Thoracic aorta (tissue), 2 donors: ENCODE measurements around the gene PPP1R36. TPM values are rescaled to one million over a fixed set of nuclear protein-coding genes. Genes with fewer than 3 reads are reported as not detected.

Experiments
- ATAC-seq: fragments of 150-250 bp; one replicate; pipeline ENCODE4 v1.8.0; 2017; ENCODE audit warnings: low read depth; ENCODE audit not compliant: insufficient number of reproducible peaks, low FRiP score
- DNase-seq: peaks from one replicate; pipeline ENCODE4 v3.0.0-alpha.2; 2020; ENCODE audit warnings: low spot score
- H3K27ac ChIP-seq, 2 donors: fragments of 200-600 bp; sonication (generic); 1 replicate in 1 of 2; 2 replicates in 1 of 2; pipeline ENCODE4 v1.5.1; 2016; ENCODE audit warnings: mild to moderate bottlenecking in 2 of 2, moderate library complexity in 2 of 2
- H3K27me3 ChIP-seq: fragments of 200-600 bp; sonication (generic); replicated peaks from 2 replicates; pipeline ENCODE4 v1.6.0; 2016; ENCODE audit warnings: mild to moderate bottlenecking; ENCODE audit not compliant: insufficient read depth
- H3K36me3 ChIP-seq: fragments of 200-600 bp; sonication (generic); one replicate; pipeline ENCODE4 v1.5.1; 2016
- H3K4me1 ChIP-seq, 2 donors: fragments of 200-600 bp; sonication (generic); 1 replicate in 1 of 2; 2 replicates in 1 of 2; pipeline versions ENCODE4 v1.5.1 to v1.6.0; 2016; ENCODE audit warnings: low read depth in 2 of 2, mild to moderate bottlenecking in 1 of 2; ENCODE audit not compliant: control insufficient read depth in 1 of 2
- H3K4me3 ChIP-seq: fragments of 200-600 bp; sonication (generic); 2 replicates; pipeline ENCODE4 v1.5.1; 2016; ENCODE audit warnings: mild to moderate bottlenecking
- H3K9me3 ChIP-seq: fragments of 200-600 bp; sonication (generic); 2 replicates; pipeline ENCODE4 v1.5.1; 2016
- total RNA-seq, 2 donors: library from RNA; depleted of rRNA; stranded (reverse); fragments of >200 nt; gene quantifications; one replicate each; pipeline versions ENCODE4 v1.1.0 to v1.2.3, GENCODE V29; 2016
- TF ChIP-seq, protein P1 (sequence below): fragments of 200-600 bp; sonication (generic); IDR thresholded peaks from one replicate; pipeline ENCODE4 v1.5.1; 2019; ENCODE audit warnings: antibody characterized with exemption

Gene PPP1R36
- total RNA-seq, result not detected

GRCh38 chr14:64549791-64550620, at the start of gene PPP1R36:
PPP1R36 (plus strand) TSS chr14:64549961; CDS start chr14:64549998, 37 bp downstream.
- Histone ChIP-seq H3K4me3 (peak within 1 kb of the TSS; percentile 66), H3K27me3 (no peaks in the 10 kb centered on the region), H3K9me3 (no peaks in the 10 kb centered on the region), H3K36me3 (no peaks in the 10 kb centered on the region), H3K4me1 (peaks cover 0 to 14% of the 10 kb centered on the region in 2 donors), H3K27ac (no peak within 1 kb of the TSS)
- DNase-seq, result no peak
- ATAC-seq, result peak; percentile 43
- TF ChIP-seq, protein P1, sequence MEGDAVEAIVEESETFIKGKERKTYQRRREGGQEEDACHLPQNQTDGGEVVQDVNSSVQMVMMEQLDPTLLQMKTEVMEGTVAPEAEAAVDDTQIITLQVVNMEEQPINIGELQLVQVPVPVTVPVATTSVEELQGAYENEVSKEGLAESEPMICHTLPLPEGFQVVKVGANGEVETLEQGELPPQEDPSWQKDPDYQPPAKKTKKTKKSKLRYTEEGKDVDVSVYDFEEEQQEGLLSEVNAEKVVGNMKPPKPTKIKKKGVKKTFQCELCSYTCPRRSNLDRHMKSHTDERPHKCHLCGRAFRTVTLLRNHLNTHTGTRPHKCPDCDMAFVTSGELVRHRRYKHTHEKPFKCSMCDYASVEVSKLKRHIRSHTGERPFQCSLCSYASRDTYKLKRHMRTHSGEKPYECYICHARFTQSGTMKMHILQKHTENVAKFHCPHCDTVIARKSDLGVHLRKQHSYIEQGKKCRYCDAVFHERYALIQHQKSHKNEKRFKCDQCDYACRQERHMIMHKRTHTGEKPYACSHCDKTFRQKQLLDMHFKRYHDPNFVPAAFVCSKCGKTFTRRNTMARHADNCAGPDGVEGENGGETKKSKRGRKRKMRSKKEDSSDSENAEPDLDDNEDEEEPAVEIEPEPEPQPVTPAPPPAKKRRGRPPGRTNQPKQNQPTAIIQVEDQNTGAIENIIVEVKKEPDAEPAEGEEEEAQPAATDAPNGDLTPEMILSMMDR, result no peak

DNA sequence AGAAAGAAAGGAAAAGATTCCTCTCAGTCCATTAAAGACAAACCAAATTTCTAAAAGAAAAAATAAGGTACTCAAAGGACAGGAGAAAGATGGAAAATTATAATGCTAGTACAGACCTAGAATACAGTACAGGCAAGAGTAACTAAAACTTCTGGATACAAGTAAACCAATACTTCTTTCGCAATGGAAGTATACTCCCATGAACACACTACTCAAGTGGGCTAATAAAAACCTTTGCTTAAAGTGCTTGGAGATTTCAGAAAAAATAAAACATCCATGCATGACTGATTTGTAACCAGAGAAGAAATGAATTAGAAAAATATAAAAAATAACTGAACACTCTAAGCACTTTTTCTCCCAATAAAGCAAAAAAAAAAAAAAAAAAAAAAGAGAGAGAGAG, 49.7 kb upstream of the PPP1R36 start:
- Histone ChIP-seq H3K4me3 (no peak overlapping the region), H3K4me1 (peaks cover 24 to 32% of the 10 kb centered on the region in 2 donors), H3K9me3 (no peaks in the 10 kb centered on the region), H3K27me3 (no peaks in the 10 kb centered on the region), H3K36me3 (peaks cover 5% of the 10 kb centered on the region), H3K27ac (no peak overlapping the region)
- DNase-seq (no peak), ATAC-seq (no peak)
- TF ChIP-seq, protein P1, result no peak

GRCh38 chr14:64501411-64502171, 48.2 kb upstream of the PPP1R36 start:
- no peak for DNase-seq

DNA sequence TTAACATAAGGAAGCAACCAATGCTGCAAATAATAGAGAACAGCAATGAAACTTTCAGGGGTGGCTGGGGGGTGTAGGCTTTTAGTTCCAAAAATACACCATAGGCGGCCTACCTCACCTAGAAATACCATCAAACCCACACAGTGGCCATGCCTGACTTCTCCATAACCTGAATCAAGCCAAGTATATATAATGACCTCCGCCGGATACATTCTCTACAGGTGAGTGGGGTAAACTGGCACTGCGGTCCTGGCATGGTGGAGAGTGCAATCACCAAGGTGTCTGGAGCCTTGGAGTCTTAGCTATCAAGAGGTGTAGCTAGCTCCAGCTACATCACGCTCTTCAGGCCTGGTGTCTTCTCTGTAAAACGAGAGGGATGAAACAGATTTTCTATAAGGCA, 47.3 kb upstream of the PPP1R36 start:
- H3K27ac ChIP-seq, result peak overlapping the region; percentile 100
- no peak for DNase-seq
- peaks cover 36 to 50% of the 10 kb centered on the region in 2 donors for H3K4me1 ChIP-seq
- H3K9me3 ChIP-seq, result no peaks in the 10 kb centered on the region
- H3K4me3 ChIP-seq, result peak overlapping the region; percentile 98
- H3K27me3 ChIP-seq, result no peaks in the 10 kb centered on the region
- TF ChIP-seq, protein P1, result no peak
- H3K36me3 ChIP-seq, result no peaks in the 10 kb centered on the region
- no peak for ATAC-seq

More at GRCh38 chr14:64501411-64502171, 48.2 kb upstream of the PPP1R36 start:
- ATAC-seq, result peak; percentile 27
- H3K27me3 ChIP-seq, result no peaks in the 10 kb centered on the region
- TF ChIP-seq, protein P1, result peak; percentile 13
- H3K9me3 ChIP-seq, result no peaks in the 10 kb centered on the region
- no peaks in the 10 kb centered on the region for H3K36me3 ChIP-seq
- H3K4me3 ChIP-seq, result peak overlapping the region; percentile 98
- H3K4me1 ChIP-seq, result peaks cover 29 to 41% of the 10 kb centered on the region in 2 donors
- peak overlapping the region; percentile 100 for H3K27ac ChIP-seq

GRCh38 chr14:64502887-64503433, 46.8 kb upstream of the PPP1R36 start:
- H3K4me3 ChIP-seq, result peak overlapping the region; percentile 98
- DNase-seq (no peak), ATAC-seq (no peak)
- no peaks in the 10 kb centered on the region for H3K36me3 ChIP-seq
- TF ChIP-seq, protein P1, result no peak
- peak overlapping the region; percentile 100 for H3K27ac ChIP-seq
- peaks cover 41 to 55% of the 10 kb centered on the region in 2 donors for H3K4me1 ChIP-seq
- H3K27me3 ChIP-seq, result no peaks in the 10 kb centered on the region
- no peaks in the 10 kb centered on the region for H3K9me3 ChIP-seq
